Ovary (tissue), 3 donors: ENCODE data around the gene LDB2.

Experiments
- EP300 ChIP-seq: sonication (generic); formaldehyde crosslinking; IDR thresholded peaks from one replicate; pipeline ENCODE4 v1.6.1; 2017; ENCODE audit warnings: antibody characterized with exemption
- TF ChIP-seq, protein P1 (sequence below), 3 donors: fragments of 450-650 bp in 2 of 3; fragments of 200-600 bp in 1 of 3; IDR thresholded peaks; one replicate each; pipeline versions ENCODE4 v1.5.1 to v1.8.0; 2016 to 2022; ENCODE audit warnings: antibody characterized with exemption in 3 of 3, mild to moderate bottlenecking in 1 of 3
- donor health status: DM: no; HTN: no; CAD: no.

DNA sequence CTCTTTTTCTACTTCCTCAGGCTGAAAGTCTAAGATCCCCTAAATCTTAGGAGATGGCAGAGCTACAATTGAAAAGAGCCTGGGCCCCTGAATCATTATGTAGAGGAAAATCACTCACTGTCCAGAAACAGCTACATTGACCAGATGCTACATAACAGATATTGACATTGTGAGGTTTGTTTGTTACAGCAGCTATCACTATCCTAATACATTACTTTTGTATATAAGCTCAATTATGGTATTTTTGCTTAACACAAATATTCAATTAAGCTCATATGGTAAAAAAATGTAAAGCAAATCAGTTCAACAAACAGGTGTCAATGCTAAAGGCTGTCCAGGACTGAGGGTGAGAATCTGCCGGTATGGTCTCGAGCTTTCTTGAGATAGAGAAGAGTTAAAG, 89.4 kb downstream of the LDB2 start:
- TF ChIP-seq, protein P1, sequence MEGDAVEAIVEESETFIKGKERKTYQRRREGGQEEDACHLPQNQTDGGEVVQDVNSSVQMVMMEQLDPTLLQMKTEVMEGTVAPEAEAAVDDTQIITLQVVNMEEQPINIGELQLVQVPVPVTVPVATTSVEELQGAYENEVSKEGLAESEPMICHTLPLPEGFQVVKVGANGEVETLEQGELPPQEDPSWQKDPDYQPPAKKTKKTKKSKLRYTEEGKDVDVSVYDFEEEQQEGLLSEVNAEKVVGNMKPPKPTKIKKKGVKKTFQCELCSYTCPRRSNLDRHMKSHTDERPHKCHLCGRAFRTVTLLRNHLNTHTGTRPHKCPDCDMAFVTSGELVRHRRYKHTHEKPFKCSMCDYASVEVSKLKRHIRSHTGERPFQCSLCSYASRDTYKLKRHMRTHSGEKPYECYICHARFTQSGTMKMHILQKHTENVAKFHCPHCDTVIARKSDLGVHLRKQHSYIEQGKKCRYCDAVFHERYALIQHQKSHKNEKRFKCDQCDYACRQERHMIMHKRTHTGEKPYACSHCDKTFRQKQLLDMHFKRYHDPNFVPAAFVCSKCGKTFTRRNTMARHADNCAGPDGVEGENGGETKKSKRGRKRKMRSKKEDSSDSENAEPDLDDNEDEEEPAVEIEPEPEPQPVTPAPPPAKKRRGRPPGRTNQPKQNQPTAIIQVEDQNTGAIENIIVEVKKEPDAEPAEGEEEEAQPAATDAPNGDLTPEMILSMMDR (IDR thresholded peaks at IDR 0.05): no peak
- TF ChIP-seq EP300: no peak
